DOHH2 (cell line): ENCODE measurements around the gene TRRAP.

ENCODE experiments used
- H3F3A ChIP-seq: fragments of 200-600 bp; sonication (generic), shearing (Covaris generic); 2 replicates; pipeline ENCODE4 v1.6.0; 2016; ENCODE audit warnings: antibody characterized with exemption, mild to moderate bottlenecking; ENCODE audit not compliant: control insufficient read depth, insufficient read depth
- H3K27ac ChIP-seq: fragments of 200-600 bp; sonication (generic); 2 replicates; pipeline ENCODE4 v1.5.1; 2014; ENCODE audit warnings: low read depth, mild to moderate bottlenecking, low read length, moderate library complexity
- H3K27me3 ChIP-seq: fragments of 200-600 bp; sonication (generic); 2 replicates; pipeline ENCODE4 v1.6.1; 2014; ENCODE audit warnings: mild to moderate bottlenecking, low read length, mixed read lengths; ENCODE audit not compliant: control insufficient read depth
- H3K36me3 ChIP-seq: fragments of 200-600 bp; sonication (generic); 2 replicates; pipeline ENCODE4 v1.6.1; 2014; ENCODE audit warnings: mild to moderate bottlenecking, low read length, moderate library complexity, mixed read lengths; ENCODE audit not compliant: control insufficient read depth
- H3K4me1 ChIP-seq: fragments of 200-600 bp; sonication (generic); 2 replicates; pipeline ENCODE4 v1.6.1; 2014; ENCODE audit warnings: mild to moderate bottlenecking, low read length, mixed read lengths; ENCODE audit not compliant: control insufficient read depth
- H3K4me2 ChIP-seq: fragments of 200-600 bp; sonication (generic); 2 replicates; pipeline ENCODE4 v1.6.0; 2014; ENCODE audit warnings: mild to moderate bottlenecking, low read length, moderate library complexity
- H3K4me3 ChIP-seq: fragments of 200-600 bp; sonication (generic); 2 replicates; pipeline ENCODE4 v1.5.1; 2014; ENCODE audit warnings: mild to moderate bottlenecking, low read length, mixed read lengths
- H3K79me2 ChIP-seq: fragments of 200-600 bp; sonication (generic); 2 replicates; pipeline ENCODE4 v1.6.1; 2014; ENCODE audit warnings: mild to moderate bottlenecking, low read length, mixed read lengths; ENCODE audit not compliant: control insufficient read depth
- H3K9me2 ChIP-seq: fragments of 200-600 bp; sonication (generic); replicated peaks from 2 replicates; pipeline ENCODE4 v1.6.1; 2014; ENCODE audit warnings: mild to moderate bottlenecking, low read length, mixed read lengths; ENCODE audit not compliant: control insufficient read depth
- H3K9me3 ChIP-seq: fragments of 200-600 bp; sonication (generic); 2 replicates; pipeline ENCODE4 v1.6.1; 2014; ENCODE audit warnings: antibody characterized with exemption, low read length, mixed read lengths; ENCODE audit not compliant: control insufficient read depth, insufficient read depth
- H4K20me1 ChIP-seq: fragments of 200-600 bp; sonication (generic); 2 replicates; pipeline ENCODE4 v1.6.0; 2014; ENCODE audit warnings: low read depth, mild to moderate bottlenecking, antibody characterized with exemption, low read length, moderate library complexity; ENCODE audit not compliant: control insufficient read depth, insufficient read depth
- EZH2phosphoT487 ChIP-seq: fragments of 200-600 bp; sonication (generic); IDR thresholded peaks from 2 replicates; pipeline ENCODE4 v1.6.1; 2017; ENCODE audit warnings: borderline replicate concordance, mild to moderate bottlenecking, antibody characterized with exemption, low read length, moderate library complexity, mixed read lengths
- TF ChIP-seq, protein P1 (sequence below): fragments of 200-600 bp; sonication (generic); IDR thresholded peaks from one replicate; pipeline ENCODE4 v1.5.1; 2014; ENCODE audit warnings: antibody characterized with exemption, mild to moderate bottlenecking, low read depth, low read length; ENCODE audit not compliant: poor library complexity, severe bottlenecking

Gene TRRAP

DNA sequence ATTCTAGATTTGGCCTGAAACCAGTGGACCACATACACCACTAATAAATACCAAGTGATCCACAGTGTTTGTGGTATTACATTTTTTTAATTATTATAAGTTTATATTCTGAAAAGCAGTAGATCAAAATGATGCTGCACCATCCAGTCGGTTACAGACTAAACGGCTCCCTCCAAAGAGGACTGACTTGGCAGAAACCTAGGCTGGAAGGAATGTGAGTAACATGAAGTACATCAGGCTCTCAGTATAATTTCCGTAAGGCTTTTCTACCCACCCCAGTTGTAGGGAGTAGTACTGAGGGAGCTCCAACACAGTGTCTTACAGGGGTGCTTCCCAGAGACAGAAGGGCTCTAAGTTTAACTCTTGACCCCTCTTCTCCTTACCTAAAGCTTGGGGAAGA, 119.5 kb downstream of the TRRAP start:
- Histone ChIP-seq H3K4me3 (no peak overlapping the region), H4K20me1 (no peaks in the 10 kb centered on the region; the same call in 1 of the 2 replicates), H3K27me3 (no peaks in the 10 kb centered on the region), H3K9me2 (no peaks in the 10 kb centered on the region), H3F3A (no peaks in the 10 kb centered on the region), H3K4me1 (no peaks in the 10 kb centered on the region), H3K36me3 (peaks cover 82% of the 10 kb centered on the region), H3K79me2 (no peaks in the 10 kb centered on the region), H3K4me2 (no peak overlapping the region), H3K9me3 (no peaks in the 10 kb centered on the region), H3K27ac (no peak overlapping the region)
- TF ChIP-seq, protein P1, sequence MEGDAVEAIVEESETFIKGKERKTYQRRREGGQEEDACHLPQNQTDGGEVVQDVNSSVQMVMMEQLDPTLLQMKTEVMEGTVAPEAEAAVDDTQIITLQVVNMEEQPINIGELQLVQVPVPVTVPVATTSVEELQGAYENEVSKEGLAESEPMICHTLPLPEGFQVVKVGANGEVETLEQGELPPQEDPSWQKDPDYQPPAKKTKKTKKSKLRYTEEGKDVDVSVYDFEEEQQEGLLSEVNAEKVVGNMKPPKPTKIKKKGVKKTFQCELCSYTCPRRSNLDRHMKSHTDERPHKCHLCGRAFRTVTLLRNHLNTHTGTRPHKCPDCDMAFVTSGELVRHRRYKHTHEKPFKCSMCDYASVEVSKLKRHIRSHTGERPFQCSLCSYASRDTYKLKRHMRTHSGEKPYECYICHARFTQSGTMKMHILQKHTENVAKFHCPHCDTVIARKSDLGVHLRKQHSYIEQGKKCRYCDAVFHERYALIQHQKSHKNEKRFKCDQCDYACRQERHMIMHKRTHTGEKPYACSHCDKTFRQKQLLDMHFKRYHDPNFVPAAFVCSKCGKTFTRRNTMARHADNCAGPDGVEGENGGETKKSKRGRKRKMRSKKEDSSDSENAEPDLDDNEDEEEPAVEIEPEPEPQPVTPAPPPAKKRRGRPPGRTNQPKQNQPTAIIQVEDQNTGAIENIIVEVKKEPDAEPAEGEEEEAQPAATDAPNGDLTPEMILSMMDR, result no peak
- TF ChIP-seq EZH2phosphoT487, result no peak

DNA sequence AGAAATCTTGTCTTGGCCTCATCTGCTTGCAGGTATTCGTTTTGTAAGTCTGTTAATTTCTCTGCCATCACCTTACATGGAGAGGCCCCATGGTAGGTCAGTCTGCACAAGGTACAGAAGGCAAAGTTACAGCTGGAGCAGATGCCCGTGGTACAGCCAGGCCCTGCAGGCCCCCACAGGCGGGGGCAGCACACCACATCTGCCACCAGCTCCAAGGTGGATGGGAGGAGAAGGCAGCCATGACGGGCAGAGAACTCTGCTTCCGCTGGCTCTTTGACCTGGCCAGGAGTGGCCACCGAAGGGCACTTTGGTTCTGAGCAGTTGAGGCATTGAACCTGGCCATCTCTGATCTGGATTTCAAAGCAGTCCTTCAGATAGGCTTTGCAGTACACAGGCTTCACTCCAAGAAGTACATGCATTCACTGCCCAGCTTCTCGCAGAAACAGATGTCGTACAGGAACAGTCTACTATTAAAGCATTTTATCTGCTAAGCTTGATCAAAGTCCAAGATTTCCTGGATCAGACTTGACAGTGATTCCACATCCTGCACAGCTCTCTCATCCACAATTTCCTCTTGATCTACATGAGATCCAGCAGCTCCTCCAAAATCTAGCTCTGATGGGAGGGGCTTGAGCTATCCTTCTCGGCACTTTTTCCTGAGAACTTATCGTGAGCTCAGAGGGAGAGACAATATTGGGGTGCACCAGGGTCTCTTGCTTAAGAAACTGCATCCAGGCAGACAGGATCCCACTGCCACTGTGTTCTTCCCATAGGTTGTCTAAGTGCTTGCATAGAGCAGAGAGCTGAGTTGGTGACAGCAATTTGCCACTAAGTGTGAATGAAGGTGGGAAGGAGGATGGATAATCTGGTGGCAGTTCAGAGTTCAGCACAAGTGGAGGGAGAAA, 120.7 kb downstream of the TRRAP start:
- no peak overlapping the region for H3K27ac ChIP-seq
- H3K4me2 ChIP-seq, result no peak overlapping the region
- TF ChIP-seq EZH2phosphoT487, result no peak
- TF ChIP-seq, protein P1, result no peak
- no peaks in the 10 kb centered on the region for H3K9me2 ChIP-seq
- no peaks in the 10 kb centered on the region; the same call in 1 of the 2 replicates for H4K20me1 ChIP-seq
- peaks cover 76% of the 10 kb centered on the region for H3K36me3 ChIP-seq
- no peaks in the 10 kb centered on the region for H3K27me3 ChIP-seq
- no peaks in the 10 kb centered on the region for H3K79me2 ChIP-seq
- H3F3A ChIP-seq, result no peaks in the 10 kb centered on the region
- no peaks in the 10 kb centered on the region for H3K4me1 ChIP-seq
- no peak overlapping the region for H3K4me3 ChIP-seq
- no peaks in the 10 kb centered on the region for H3K9me3 ChIP-seq

DNA sequence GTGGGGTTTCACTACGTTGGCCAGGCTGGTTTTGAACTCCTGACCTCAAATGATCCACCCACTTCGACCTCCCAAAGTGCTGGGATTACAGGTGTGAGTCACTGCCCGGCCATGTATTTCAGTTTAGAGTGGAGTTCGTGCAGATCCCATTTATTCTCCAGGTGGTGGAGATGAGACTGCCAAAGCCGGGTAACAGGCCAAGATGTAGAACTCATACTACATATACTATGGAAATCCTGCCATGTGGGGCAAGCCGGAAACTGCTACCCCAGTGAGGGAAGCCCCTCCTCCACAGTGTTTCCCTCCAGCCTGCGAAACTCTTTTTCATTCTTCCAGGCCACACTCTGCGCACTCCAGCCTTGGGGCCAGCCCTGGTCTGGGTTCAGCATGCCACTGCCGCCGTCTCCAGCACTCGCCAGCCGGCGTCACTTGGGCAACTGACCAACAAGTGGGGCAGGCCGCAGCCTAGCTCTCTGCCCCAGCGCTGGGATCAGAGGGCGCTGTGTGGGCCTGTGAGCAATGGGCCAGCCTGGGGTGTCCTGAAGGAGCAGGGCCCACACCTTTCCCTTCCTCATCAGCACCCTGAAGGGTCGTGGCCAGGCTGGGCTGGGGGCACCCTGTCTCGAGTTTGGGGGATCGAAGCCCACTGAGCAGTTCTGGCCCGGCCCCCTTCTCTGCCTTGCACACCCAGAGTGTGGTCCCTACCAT, 122.0 kb downstream of the TRRAP start:
- H3K4me3 ChIP-seq, result no peak overlapping the region
- no peaks in the 10 kb centered on the region for H3K9me3 ChIP-seq
- no peaks in the 10 kb centered on the region for H3K27me3 ChIP-seq
- no peak overlapping the region for H3K27ac ChIP-seq
- H4K20me1 ChIP-seq, result no peaks in the 10 kb centered on the region; the same call in 1 of the 2 replicates
- no peak overlapping the region for H3K4me2 ChIP-seq
- H3F3A ChIP-seq, result no peaks in the 10 kb centered on the region
- H3K36me3 ChIP-seq, result peaks cover 76% of the 10 kb centered on the region
- no peaks in the 10 kb centered on the region for H3K79me2 ChIP-seq
- no peaks in the 10 kb centered on the region for H3K9me2 ChIP-seq
- 0 out of 2 replicates have a peak, but pooled peaks cover 3% of the 10 kb centered on the region for H3K4me1 ChIP-seq
- TF ChIP-seq, protein P1, result no peak
- no peak for TF ChIP-seq EZH2phosphoT487
